NCI-H1092 (cell line): Measurements from ENCODE around the gene HAPSTR1.
A peak's percentile ranks its signal among the peaks of the same experiment; 100 is the strongest.
"Not testable (repeated sequence)": the region's sequence is repeated elsewhere in the genome, so short reads cannot be mapped to it uniquely, and the experiment has no call there.

Source experiments
- DNase-seq: peaks from one replicate; lab custom pipeline; 2025; lab: John Stamatoyannopoulos, UW

Gene HAPSTR1

DNA sequence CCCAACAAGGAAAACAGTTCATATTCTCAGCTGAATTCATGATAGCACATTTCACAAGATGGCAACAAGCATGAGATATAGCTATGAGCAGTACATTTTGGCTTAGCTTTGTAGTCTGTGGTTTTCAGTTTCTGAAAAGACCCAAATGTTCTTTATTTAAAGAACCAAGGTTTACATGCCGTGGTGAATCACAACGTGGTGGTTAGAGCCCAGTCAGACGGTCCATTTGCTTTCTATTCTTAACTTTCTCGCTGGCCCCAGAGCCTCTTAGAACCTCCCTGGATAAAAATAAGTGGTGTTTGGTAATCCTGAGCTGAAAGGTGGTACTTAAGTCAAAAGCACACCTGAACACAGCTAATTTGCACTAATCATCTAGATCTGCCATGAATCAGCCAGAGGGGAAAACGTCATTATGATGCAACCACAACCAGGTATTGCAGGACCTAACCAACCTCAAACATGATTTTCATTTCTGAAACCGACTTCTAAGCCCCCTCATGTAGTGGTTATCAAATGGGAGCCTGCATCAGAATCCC, 18.6 kb upstream of the HAPSTR1 start:
- DNase-seq, result no peak

DNA sequence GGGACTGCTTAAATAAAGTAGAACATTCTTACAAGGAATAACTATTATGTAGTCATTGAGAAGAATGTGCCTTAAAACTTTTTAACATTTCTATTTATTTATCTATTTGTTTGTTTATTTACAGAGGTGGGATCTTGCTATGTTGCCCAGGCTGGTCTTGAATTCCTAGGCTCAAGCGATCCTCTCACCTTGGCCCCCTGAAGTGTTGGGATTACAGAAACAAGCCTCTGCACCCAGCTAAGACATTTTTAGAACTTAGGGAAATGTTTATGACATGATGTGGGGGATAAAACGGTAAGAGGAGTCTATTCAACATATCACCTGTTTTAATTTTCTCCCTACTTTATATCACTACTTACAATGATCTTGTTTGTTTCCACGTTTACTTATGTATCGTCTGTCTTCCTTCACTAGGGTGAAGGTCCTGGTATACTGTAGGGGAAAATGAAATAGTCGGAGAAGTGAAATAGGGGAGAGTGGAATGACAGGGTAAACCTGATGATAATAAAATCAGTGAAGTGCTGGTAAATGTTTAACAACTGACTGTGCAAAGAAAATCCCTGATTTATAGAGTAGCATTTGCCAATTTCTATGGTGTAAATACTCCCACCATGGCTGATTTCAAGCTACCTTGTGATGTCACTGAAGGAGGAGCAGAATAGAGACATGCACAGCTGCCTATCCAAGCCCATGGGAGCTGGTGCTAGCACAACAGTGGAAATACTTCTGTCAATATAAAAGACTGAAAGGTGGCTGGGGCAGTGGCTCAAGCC, 16.0 kb upstream of the HAPSTR1 start:
- DNase-seq, result no peak

DNA sequence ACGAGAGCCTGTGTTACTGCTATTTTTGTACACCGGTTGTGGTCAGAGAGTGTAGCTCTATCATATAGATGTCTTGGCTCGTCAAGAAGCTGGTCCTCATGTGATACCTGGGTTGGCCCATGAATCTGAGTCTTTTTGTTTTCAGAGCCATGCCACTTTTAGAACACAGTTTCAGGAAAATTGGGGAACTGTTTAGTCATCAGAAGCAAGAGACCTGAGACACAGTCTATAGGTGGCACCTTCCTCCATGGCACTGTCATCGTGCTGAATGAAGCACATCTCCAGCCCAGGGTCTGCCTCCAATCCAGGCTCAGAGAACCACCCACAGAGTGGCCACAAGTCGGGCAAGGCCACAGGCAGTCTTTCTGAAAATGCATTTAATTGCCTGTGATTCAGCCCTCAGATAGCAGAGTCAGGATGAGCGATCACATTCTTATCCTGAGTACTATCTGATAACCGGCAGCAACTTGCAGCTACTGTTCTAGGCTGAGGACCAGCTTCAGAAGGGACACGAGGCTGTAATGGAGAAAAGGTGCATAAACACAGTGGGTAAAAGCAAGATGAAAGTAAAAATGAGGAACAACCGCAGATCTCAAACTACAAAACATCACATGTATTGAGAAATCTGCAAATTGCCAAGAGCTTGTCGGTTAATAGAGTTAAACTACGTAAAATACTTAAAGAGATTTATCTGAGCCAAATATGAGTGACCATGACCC, 14.2 kb upstream of the HAPSTR1 start:
- DNase-seq, result no peak

DNA sequence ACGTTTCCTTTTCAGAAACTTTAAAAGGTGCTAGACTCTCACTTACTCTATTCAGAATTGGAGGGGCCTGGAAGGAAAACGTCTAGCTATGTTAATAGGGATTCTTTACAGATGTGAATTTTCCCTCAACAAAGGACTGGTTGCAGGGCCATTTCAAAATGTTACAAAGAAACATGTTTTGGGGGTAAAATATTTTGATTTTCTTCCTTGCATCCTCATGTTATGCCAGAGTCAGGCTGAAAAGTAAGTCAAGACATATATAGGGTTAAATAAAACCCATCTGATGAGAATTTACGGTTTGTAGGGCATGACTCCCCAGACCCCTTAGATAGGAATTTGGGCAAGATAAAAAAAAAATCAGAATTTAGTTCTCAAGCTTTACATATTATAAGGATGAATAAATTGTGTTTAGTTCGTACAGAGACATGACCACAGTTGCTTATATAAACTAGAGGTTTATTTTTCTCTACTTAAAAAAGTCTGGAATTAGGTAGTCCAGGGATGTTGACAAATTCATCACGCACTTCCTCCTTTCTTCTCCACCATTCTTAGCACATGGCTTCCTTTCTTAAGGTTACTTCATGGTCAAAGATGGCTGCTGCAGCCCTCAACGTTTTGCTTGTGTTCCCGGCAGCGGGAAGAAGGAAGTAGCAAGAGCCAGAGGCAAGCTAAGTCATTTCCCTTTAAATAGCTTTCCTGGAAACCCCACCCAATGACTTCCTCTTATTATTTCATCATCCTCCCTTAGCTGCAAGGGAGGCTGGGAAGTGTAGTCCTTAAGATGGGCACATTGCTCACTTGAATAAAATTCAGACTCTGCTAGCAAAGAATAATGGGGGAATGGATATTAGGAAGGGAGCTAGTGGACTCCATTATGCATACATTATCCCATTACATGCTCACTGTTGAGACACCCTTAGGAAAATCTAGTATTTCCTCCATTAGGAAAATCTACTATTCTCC, 12.7 kb upstream of the HAPSTR1 start:
- DNase-seq, result not testable (repeated sequence)

DNA sequence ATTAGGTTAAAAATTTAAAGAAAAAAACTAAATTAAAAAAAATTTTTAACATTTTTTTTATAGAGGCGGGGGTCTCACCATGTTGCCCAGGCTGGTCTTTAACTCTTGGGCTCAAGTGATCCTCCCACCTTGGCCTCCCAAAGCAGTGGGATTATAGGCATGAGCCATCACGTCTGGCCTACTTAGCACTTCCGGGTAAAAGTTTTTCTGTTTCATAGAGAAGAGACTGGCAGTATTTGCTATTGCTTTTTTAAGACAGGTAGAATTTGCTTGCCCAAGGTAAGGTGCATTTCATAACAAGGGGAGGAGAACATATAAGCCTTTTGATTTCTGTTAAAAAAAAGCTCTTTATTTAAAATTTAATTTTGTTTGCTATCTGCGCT, 12.0 kb upstream of the HAPSTR1 start:
- no peak for DNase-seq

DNA sequence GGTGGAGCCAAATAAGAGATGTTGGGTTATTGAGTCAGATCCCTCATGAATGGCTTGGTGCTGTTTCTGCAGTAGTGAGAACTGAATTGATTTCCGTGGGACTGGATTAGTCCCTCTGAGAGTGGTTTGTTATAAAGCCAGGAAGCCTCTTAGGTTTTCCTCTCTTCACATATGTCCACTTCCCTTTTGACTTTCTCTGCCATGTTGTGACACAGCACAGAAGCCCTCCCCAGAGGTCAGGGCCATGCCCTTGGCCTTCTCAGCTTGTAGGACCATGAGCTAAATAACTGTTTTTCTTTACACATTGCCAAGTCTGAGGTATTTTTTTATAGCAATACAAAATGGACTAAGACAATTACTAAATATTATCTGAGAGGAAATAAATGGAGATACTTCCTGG, 10.3 kb upstream of the HAPSTR1 start:
- DNase-seq, result no peak

DNA sequence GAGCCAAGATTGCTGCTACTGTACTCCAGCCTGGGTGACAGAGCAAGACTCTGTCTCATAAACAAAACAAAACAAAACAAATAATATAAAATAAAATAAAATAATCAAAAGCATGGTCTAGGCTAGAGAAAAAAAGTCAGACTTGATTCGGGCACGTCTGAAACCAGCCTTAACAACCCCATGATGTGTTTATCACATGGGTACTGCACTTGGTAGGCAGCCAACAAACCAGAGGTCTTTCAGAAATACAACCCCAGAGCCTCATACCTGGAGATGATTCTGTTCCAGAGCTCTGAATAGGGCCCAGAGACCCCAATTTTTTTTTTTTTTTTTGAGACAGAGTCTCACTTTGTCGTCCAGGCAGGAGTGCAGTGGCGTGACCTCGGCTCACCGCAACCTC, 9.6 kb upstream of the HAPSTR1 start:
- no peak for DNase-seq

DNA sequence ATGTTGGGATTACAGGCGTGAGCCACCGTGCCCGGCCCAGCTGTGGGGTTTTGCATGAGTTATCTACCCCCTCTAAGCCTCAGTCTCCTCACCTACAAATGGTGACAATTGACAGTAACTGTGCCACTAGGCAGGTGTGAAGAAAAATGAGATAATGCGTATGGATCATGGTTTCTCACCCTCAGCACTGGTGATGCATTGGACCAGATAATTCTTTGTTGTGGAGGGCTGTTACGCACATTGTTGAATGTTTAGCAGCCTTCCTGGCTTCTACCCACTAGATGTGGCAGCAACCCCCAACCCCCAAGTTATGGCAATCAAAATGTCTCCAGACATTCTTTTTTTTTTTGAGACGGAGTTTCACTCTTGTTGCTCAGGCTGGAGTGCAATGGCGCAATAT, 9.0 kb upstream of the HAPSTR1 start:
- no peak for DNase-seq

DNA sequence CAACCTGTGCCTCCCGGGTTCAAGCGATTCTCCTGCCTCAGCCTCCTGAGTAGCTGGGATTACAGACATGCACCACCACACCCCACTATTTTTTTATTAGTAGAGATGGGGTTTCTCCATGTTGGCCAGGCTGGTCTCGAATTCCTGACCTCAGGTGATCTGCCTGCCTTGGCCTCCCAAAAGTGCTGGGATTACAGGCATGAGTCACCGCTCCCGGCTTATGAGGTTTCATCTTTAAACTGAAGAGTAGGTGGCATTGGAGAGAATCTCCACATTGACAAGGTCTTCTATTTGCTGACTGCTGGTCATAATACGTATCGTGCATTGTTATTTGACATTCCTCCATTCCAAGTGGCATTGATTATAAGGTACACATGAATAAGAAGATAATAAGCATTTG, 3.7 kb upstream of the HAPSTR1 start:
- not testable (repeated sequence) for DNase-seq

DNA sequence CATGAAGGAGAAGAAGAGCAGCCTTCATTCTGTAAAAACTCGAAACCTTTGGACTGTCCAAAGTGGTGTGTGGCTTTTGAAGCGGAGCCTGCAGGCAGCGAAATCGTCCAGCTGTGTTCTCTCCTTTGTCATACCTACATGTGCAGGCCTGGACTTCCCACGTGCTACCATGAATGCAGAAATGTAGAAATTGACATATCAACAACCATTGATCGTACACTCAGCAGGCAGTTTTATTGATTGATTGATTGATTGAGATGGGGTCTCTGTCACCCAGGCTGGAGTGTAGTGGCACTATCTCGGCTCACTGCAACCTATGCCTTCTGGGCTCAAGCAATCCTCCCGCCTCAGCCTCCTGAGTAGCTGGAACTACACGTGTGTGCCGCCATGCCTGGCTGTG, 2.6 kb upstream of the HAPSTR1 start:
- DNase-seq, result no peak

DNA sequence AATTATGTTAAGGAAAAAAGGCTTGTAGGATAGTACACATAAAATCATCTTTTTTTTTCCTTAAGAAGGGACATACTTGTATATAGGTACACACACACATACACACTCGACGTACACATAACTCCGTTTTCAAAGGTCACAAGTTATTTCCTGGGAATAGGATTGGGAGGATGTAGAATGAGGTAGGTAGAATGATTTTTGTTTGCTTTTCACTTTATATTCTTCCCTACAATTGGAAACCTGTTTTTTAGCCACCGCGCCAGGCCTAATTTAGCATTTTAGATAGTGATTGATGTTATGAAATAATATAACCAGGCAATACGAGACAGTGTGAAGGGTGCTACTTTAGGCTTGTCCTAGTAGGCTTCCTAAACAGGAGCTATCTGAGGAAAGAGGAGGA, 1.8 kb upstream of the HAPSTR1 start:
- no peak for DNase-seq

DNA sequence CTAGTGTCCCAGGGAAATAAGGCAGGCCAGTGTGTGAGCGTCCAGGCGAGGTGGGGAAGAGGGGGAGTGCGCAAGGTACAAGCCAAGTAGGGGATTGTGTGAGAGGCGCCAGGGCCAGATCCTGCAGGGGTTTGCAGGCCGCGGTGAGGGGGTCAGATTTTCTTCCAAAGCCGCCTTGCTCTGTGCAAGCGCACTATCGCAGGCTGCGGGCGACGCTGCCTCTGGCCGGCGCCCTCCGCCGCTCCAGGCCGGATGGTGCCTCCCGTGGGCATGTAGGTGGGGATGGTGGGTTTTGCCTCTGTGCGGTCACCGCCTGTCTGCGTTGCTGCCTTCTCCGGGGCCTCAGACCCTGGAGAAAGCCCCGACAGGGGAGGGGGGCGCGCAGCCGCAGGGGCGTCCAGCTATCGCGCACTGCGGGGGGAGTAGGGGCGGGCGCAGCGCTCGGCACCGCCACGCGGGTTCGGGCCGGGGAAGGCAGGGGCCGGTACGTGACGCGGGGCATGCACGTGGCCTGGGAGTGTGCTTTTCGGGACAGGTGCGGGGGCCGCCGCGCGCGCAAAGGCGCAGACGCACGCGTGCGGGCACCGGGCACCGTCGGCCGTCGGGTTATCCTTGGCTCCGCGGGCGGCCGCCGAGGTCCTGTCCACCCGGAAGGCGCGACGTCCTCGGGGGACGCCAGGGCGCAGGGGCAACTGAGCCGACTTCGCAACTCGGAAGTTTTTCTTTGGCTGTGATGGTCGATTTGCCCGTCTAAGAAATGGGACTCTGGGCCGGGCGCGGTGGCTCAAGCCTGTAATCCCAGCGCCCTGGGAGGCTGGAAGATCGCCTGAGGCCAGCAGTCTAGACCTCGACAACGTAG, 1.1 kb upstream of the HAPSTR1 start:
- no peak for DNase-seq

DNA sequence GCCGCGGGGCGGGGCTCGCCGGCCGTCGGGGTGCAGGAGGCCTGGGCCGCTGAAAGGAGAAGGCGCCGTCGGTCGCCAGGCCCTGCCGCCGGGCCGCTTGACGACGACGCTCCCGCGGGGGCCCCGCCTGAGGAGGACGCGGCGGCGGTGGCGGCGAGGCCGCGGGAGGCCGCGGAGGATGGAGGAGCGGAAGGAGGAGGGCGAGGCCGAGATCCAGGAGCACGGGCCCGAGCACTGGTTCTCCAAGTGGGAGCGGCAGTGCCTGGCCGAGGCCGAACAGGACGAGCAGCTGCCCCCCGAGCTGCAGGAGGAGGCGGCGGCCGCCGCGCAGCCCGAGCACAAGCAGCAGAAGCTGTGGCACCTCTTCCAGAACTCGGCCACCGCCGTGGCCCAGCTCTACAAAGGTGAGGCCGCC, 430 bp downstream of the HAPSTR1 start:
- DNase-seq, result no peak

DNA sequence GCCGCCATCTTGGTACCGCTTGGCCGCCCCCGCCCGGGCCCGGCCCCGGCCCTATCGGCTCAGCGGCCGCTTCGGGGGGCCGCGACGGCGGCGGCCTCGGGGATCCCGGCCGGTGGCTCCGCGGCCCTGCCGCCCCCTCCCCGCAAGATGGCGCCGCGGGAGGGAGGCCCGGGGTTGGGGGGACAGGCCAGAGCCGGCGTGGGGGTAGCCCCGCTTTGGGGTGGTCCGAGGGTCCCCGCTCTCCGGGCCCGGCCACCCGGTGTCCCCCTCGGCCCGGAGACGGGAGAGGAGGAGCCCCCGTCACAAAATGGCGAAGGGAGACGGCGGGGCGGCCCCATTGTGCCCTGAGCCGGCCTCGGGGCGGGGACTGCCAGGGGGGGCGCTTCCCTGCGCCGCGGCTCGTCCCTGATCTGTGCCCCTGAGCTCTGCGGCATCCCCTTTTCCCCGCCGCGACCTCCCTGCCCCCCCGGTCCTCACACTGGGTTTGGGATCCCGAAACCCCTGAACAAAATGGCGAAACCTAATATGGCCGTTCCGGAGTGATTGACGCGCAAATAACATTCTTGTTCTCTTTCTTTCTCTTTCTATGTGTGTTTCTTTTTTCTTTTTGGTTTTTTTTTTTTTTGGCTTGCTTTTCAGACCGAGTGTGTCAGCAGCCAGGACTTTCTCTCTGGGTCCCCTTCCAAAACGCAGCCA, 986 bp downstream of the HAPSTR1 start:
- peak; percentile 17 for DNase-seq

DNA sequence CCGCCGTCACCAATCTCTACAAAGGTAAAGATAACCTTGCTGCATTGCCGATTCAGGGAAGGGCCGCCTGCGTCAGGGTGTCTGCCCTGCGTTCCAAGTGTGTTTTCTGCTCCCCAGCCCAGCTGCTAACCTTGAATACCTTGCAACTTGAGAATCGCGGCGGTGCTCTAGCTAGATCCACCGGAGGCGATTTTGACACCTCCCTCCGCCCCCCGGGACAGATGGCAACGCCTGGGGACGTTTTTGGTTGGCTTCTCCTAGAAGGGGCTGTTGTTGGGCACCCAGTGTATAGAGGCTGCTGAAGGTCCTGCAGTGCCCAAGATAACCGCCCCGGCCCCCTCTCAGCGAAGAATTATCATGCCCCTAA, 1.5 kb downstream of the HAPSTR1 start:
- no peak for DNase-seq

DNA sequence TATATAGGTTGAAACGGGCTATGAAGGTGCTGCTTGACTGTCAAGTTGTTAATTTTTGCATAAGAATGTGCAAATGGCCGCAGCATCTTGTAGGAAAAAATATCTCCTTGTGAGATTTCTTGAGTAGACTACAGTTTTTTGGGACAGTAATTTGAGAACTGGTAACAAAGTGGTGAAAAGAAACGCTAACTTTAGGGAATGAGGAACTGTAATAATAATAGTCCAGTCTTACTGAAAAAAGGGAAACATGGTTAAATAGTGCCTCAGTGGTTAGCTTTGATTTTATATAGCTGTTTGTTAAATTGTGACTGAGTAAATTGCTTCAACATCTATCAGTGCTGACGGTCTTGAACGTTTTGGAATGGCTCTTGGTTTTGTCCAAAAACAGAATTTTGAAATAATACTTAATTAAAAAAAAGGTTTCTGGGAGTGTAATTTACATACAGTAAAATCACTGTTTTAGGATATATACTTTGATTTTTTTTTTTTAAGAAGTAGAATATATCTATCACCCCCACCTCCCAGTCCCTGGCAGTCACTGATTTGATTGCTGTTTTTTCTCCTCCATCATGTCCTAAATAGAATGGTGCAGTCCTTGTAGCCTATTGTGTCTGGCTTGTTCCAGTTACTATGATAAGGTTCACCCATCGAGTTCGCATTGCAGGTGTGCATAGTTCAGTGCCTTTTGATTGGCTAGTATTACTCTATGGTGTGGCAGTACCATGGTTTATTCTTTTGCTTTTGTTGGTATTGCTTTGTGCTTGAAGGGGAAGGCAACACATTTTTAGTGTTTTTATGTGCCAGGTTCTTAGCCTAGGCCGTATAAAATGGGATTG, 2.8 kb downstream of the HAPSTR1 start:
- no peak for DNase-seq

DNA sequence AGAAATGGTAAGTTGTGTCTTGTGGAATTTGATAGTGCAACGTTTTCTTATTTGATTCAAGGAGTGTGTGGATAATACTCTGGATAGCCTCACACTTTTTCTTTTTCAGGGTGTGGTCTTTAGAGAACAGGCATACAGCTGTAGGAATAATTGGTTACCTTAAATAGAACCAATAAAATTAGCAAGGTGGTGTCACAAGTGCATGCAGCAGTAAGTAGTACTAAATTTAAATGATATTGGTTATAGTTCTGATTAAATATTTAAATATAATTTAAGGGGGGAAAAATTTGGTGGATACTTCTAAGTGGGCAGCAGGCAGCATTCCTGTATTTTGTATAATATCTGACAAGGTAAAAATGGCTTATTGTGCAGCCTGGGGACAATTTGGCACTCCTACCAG, 3.7 kb downstream of the HAPSTR1 start:
- no peak for DNase-seq

DNA sequence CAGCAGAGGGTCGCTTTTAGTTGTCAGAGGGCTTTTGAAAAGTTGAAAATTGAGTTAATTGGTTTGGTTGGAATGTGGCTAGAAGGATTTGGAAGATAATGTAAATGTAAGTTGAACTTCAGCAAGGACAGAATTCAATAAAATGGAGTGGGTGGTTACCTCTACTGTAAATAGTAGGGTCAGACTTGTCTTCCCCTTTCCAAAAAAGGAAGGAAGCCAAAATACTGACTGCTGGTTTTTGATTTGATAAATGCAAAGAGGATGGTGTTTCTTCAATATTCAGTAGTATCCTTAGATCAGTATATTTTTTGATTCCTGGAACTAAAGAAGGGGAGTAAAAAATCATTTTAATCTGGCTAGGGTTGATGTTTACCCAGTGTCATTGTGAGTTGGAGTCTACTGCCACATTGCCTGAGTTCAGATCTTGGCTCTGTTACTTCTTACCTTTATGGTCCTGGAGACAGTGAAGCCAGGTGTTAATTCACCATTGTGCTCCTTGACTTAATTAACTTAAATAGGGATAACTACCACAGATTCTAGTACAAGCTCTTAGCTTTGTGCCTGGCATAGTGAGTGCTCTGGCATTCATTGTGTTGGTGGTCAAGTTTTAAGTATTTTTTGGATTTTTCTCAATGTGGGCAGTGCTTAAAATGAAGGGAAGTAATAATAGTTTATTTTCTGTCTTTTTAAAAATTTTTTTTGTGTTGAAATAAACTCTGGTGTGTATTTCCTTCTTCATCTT, 4.4 kb downstream of the HAPSTR1 start:
- no peak for DNase-seq

DNA sequence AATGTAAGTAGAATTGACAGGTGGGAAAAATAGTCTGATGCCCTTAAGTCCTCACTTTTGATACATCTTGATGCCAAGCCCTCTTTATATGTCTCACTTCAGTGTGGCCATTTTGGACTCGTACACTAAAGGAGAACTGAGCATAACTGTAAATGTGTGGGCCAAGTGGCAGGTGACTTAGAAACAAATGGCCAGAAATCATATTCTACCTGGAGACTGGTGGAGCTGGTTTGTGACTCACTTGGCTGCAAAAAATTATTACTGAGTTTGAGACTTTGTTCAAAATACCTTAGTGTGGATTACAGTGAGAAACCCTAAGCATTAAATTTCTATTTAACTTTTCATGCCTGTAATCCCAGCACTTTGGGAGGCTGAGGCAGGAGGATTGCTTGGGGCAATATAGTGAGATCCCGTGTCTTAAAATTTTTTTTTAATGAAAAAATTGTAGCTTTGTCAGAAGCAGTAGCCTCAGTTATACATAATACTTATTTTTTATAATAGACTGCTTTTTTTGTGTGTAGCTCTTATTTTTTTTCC, 5.0 kb downstream of the HAPSTR1 start:
- no peak for DNase-seq
